ENCODE results near the gene COL8A2.

DNA sequence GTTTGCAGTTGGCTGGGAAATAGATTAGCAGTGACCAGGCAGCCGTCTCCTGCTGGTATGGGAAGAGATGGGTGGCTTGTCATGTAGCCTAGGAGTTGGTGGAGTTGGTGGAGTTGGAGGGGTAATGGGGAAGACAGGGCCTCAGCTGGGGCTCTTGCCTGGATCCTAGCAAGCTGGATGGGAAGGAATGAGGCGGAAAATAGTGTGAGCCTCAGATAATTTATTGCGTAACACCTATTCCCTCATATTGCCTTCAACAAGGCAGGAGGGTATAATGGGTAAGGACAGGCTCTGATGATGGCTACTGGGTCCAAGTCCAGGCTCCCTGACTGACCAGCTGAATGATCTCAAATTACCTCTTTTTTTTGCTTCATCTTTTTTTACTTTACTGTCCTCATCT is 43.5 kb upstream of the COL8A2 start:
- no peak for TF ChIP-seq POLR2A (IDR thresholded peaks at IDR 0.05; ENCODE audit: low read depth, low read length)
- TF ChIP-seq, protein P1, sequence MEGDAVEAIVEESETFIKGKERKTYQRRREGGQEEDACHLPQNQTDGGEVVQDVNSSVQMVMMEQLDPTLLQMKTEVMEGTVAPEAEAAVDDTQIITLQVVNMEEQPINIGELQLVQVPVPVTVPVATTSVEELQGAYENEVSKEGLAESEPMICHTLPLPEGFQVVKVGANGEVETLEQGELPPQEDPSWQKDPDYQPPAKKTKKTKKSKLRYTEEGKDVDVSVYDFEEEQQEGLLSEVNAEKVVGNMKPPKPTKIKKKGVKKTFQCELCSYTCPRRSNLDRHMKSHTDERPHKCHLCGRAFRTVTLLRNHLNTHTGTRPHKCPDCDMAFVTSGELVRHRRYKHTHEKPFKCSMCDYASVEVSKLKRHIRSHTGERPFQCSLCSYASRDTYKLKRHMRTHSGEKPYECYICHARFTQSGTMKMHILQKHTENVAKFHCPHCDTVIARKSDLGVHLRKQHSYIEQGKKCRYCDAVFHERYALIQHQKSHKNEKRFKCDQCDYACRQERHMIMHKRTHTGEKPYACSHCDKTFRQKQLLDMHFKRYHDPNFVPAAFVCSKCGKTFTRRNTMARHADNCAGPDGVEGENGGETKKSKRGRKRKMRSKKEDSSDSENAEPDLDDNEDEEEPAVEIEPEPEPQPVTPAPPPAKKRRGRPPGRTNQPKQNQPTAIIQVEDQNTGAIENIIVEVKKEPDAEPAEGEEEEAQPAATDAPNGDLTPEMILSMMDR (conservative IDR thresholded peaks at IDR 0.05; ENCODE audit: low read depth, low read length): no peak
- peak; percentile 97 for TF ChIP-seq CEBPB (IDR thresholded peaks at IDR 0.05; ENCODE audit: low read depth, low read length)
- TF ChIP-seq RAD21 (IDR thresholded peaks at IDR 0.05; ENCODE audit: low read length): no peak
- no peak for TF ChIP-seq MAFK (IDR thresholded peaks at IDR 0.05; ENCODE audit: low read depth, low read length)
- TF ChIP-seq BHLHE40 (IDR thresholded peaks at IDR 0.05; ENCODE audit: low read depth, low read length): no peak
- TF ChIP-seq MAZ (IDR thresholded peaks at IDR 0.05; ENCODE audit: borderline replicate concordance, low read depth, low read length): no peak
- TF ChIP-seq SMC3 (IDR thresholded peaks at IDR 0.05; ENCODE audit: low read depth, low read length): no peak
- TF ChIP-seq FOS (IDR thresholded peaks at IDR 0.05; ENCODE audit: low read depth, low read length): no peak
- TF ChIP-seq, protein P2, sequence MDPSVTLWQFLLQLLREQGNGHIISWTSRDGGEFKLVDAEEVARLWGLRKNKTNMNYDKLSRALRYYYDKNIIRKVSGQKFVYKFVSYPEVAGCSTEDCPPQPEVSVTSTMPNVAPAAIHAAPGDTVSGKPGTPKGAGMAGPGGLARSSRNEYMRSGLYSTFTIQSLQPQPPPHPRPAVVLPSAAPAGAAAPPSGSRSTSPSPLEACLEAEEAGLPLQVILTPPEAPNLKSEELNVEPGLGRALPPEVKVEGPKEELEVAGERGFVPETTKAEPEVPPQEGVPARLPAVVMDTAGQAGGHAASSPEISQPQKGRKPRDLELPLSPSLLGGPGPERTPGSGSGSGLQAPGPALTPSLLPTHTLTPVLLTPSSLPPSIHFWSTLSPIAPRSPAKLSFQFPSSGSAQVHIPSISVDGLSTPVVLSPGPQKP (IDR thresholded peaks at IDR 0.05; ENCODE audit: borderline replicate concordance, low read depth, low read length): no peak
- no peak for TF ChIP-seq RFX5 (IDR thresholded peaks at IDR 0.05; ENCODE audit: low read depth, low read length)
